Caco-2 (cell line): ENCODE results near the gene CBARP. TPM values are rescaled to one million over a fixed set of nuclear protein-coding genes. Genes with fewer than 3 reads are reported as not detected.
A peak's percentile ranks its signal among the peaks of the same experiment; 100 is the strongest.

Experiments used
- BruUV-seq: library from RNA; stranded (reverse); fragments of 400-500 nt; replicated peaks from 2 replicates; lab custom pipeline; 2021; lab: Mats Ljungman, UMichigan
- CTCF ChIA-PET: fragments of 300-600 bp; sonication (Branson Sonifier 250); formaldehyde crosslinking; loops from one replicate; lab custom pipeline; 2022; ENCODE audit warnings: antibody characterized with exemption; lab: Charles Lee
- POLR2A ChIA-PET: fragments of 300-600 bp; sonication (Branson Sonifier 250); formaldehyde crosslinking; loops from one replicate; lab custom pipeline; 2022; ENCODE audit warnings: antibody characterized with exemption; lab: Charles Lee
- DNase-seq, 2 experiments: peaks; one replicate each; pipeline versions ENCODE4 v3.0.0 to v3.0.0-alpha.2; 2020 to 2022
- H3K27me3 ChIP-seq: replicated peaks from 2 replicates; pipeline ENCODE4 v1.6.0; 2011; ENCODE audit warnings: low read length; ENCODE audit not compliant: control insufficient read depth, insufficient read depth
- H3K36me3 ChIP-seq: 2 replicates; pipeline ENCODE4 v1.5.1; 2011; ENCODE audit warnings: low read length; ENCODE audit not compliant: control insufficient read depth, insufficient read depth
- H3K4me1 ChIP-seq: fragments of 250-450 bp; sonication (Bioruptor Pico); 2 replicates; pipeline ENCODE4 v1.5.1; 2020; ENCODE audit warnings: mild to moderate bottlenecking
- H3K4me3 ChIP-seq: 2 replicates; pipeline ENCODE4 v1.5.1; 2011; ENCODE audit warnings: low read depth, mild to moderate bottlenecking, control low read depth, low read length
- H3K9me3 ChIP-seq: fragments of 250-450 bp; sonication (Bioruptor Pico); 2 replicates; pipeline ENCODE4 v1.5.1; 2020; ENCODE audit warnings: mild to moderate bottlenecking, moderate library complexity
- H3K27ac Mint-ChIP-seq: one replicate; pipeline ENCODE4 v1.8.0; 2022; ENCODE audit warnings: mixed read lengths; ENCODE audit not compliant: unreplicated experiment
- H3K27me3 Mint-ChIP-seq: one replicate; pipeline ENCODE4 v1.8.0; 2022; ENCODE audit warnings: mixed read lengths; ENCODE audit not compliant: insufficient read depth, unreplicated experiment
- H3K36me3 Mint-ChIP-seq: one replicate; pipeline ENCODE4 v1.8.0; 2022; ENCODE audit warnings: mild to moderate bottlenecking, mixed read lengths; ENCODE audit not compliant: insufficient read depth, unreplicated experiment
- H3K4me1 Mint-ChIP-seq: one replicate; pipeline ENCODE4 v1.8.0; 2022; ENCODE audit warnings: low read depth, mixed read lengths; ENCODE audit not compliant: unreplicated experiment
- H3K4me3 Mint-ChIP-seq: one replicate; pipeline ENCODE4 v1.8.0; 2022; ENCODE audit warnings: mild to moderate bottlenecking, moderate library complexity, mixed read lengths; ENCODE audit not compliant: unreplicated experiment
- H3K9me3 Mint-ChIP-seq: one replicate; pipeline ENCODE4 v1.8.0; 2022; ENCODE audit warnings: mixed read lengths; ENCODE audit not compliant: unreplicated experiment
- intact Hi-C: fragments of 100-400 bp; cut with micrococcal nuclease; formaldehyde crosslinking; loops from one replicate; pipeline ENCODE4 v1.10.0; 2022; ENCODE audit not compliant: unreplicated experiment
- total RNA-seq: library from RNA; stranded (reverse); gene quantifications from 2 replicates; pipeline ENCODE4 v1.2.3, GENCODE V29; 2022
- TF ChIP-seq, protein P1 (sequence below), 2 experiments: fragments of 200-600 bp in 1 of 2; IDR thresholded peaks; 1 replicate in 1 of 2; 2 replicates in 1 of 2; pipeline versions ENCODE4 v1.5.1 to v1.8.0; 2011 to 2022; ENCODE audit warnings: antibody characterized with exemption in 1 of 2, control low read depth in 1 of 2, inconsistent platforms in 1 of 2, low read depth in 1 of 2, low read length in 1 of 2, mild to moderate bottlenecking in 1 of 2, moderate library complexity in 1 of 2; ENCODE audit not compliant: insufficient read depth in 1 of 2, severe bottlenecking in 1 of 2, unreplicated experiment in 1 of 2

The CBARP gene
- total RNA-seq, 1 experiment from 2014 or later, result 7.3 TPM

DNA sequence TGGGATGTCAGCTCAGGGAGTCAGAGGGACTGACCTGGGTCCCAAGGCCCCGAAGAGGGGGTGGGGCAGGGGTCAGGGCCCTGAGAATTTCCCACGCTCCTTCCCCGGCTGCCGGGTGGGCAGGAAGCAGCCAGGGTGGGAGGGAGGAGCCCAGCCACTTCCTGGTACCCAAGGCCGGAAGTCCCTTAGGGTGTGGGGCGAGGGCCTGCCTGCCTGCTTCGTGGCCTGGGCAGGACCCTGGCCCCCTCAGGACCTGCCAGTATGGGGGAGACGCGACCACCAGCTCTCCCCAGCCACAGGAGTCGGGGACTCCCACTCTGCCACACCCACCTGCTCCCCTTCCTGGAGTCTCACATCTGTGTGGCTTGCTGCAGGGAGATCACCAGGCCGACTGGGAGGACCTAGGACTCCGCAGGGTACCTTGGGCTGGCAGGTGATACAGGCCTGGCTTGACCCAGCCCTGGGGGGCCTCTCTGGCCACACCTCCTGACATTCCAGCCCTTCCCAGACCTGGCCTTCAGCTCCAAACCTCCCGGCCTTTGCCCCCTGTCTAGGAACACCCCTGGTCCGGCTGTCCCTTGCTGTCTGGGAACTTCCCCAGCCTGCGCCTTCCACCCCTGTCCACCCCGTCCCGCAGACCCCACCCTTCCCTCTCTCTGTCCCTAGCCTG, 21.5 kb upstream of the CBARP start:
- TF ChIP-seq, protein P1, sequence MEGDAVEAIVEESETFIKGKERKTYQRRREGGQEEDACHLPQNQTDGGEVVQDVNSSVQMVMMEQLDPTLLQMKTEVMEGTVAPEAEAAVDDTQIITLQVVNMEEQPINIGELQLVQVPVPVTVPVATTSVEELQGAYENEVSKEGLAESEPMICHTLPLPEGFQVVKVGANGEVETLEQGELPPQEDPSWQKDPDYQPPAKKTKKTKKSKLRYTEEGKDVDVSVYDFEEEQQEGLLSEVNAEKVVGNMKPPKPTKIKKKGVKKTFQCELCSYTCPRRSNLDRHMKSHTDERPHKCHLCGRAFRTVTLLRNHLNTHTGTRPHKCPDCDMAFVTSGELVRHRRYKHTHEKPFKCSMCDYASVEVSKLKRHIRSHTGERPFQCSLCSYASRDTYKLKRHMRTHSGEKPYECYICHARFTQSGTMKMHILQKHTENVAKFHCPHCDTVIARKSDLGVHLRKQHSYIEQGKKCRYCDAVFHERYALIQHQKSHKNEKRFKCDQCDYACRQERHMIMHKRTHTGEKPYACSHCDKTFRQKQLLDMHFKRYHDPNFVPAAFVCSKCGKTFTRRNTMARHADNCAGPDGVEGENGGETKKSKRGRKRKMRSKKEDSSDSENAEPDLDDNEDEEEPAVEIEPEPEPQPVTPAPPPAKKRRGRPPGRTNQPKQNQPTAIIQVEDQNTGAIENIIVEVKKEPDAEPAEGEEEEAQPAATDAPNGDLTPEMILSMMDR (IDR thresholded peaks at IDR 0.05; ENCODE audit: insufficient read depth in 1 of 2, low read depth in 1 of 2, low read length in 1 of 2, severe bottlenecking in 1 of 2, unreplicated experiment in 1 of 2), result peak in 1 of 2 experiments; percentile 5
- DNase-seq, result peak; percentile 96 to 97

DNA sequence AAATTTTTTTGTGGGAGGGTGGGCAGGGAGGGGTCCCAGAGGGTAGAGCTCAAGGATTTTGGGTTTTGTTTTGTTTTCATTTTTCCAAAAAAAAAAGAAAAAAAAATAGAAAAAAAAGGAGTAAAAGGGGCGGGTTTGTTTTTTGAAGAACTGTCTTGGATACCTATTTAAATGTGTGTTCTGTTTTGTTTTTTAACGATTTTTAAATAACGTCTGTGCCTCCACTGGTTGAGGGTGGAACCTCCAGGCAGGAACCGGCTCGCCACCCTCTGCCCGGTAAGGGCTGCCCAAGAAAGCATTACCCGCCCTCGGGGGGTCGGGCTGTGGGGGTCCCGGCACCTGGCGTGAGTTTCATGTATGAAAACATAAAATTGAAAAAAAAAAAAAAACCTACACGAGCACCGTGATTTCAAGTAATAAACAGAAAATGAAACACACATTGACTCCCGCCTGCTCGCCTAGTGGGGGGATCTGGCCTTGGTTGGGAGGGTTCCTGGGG, 21.0 kb upstream of the CBARP start:
- intact Hi-C loops, result loop anchor here (1.0 kb wide), 2 partner anchors 7 to 11 kb away; partner anchors contain the start of gene CIRBP
- Histone ChIP-seq H3K27me3 (no peaks in the 10 kb centered on the region), H3K9me3 (no peaks in the 10 kb centered on the region), H3K36me3 (peaks cover 13% of the 10 kb centered on the region), H3K4me3 (peak overlapping the region; percentile 28), H3K4me1 (peaks cover 75% of the 10 kb centered on the region)
- Mint-ChIP-seq H3K27ac (peak overlapping the region; percentile 98), H3K9me3 (no peaks in the 10 kb centered on the region), H3K4me3 (peak overlapping the region; percentile 78), H3K27me3 (no peaks in the 10 kb centered on the region), H3K36me3 (peaks cover 93% of the 10 kb centered on the region), H3K4me1 (peaks cover 18% of the 10 kb centered on the region)
- ChIA-PET POLR2A (interaction anchor here (1.2 to 3.1 kb wide), 2 partner anchors 10 to 14 kb away, joined by 5 to 62 read pairs; partner anchors contain the start of gene CIRBP), CTCF (interaction anchor here (0.6 to 5.2 kb wide), 2 partner anchors 15 kb away, joined by 3 to 41 read pairs; no protein-coding TSS in a partner anchor)
- TF ChIP-seq, protein P1 (IDR thresholded peaks at IDR 0.05; ENCODE audit: insufficient read depth in 1 of 2, low read depth in 1 of 2, low read length in 1 of 2, severe bottlenecking in 1 of 2, unreplicated experiment in 1 of 2), result no peak
- no peak for DNase-seq
- no TSS peak for BruUV-seq

More for the DNA sequence above, 21.5 kb upstream of the CBARP start:
- intact Hi-C loops, result loop anchor here (1.0 kb wide), 2 partner anchors 8 to 10 kb away; partner anchors contain the start of gene CIRBP
- CTCF ChIA-PET, result interaction anchor here (0.5 to 5.2 kb wide), 5 partner anchors 10 to 297 kb away, joined by 3 to 41 read pairs (median 5); partner anchors contain the start of genes CIRBP and REEP6
- POLR2A ChIA-PET, result interaction anchor here (0.5 to 3.1 kb wide), 4 partner anchors 10 to 334 kb away, joined by 3 to 62 read pairs (median 4); partner anchors contain the start of gene CIRBP
- H3K36me3 ChIP-seq, result peaks cover 13% of the 10 kb centered on the region
- H3K27me3 ChIP-seq, result no peaks in the 10 kb centered on the region
- Mint-ChIP-seq H3K27me3 (no peaks in the 10 kb centered on the region), H3K27ac (peak overlapping the region; percentile 98), H3K36me3 (peaks cover 91% of the 10 kb centered on the region), H3K9me3 (no peaks in the 10 kb centered on the region), H3K4me3 (peak overlapping the region; percentile 78), H3K4me1 (peaks cover 18% of the 10 kb centered on the region)
- BruUV-seq, result TSS peak; percentile 88
- peaks cover 72% of the 10 kb centered on the region for H3K4me1 ChIP-seq
- H3K9me3 ChIP-seq, result no peaks in the 10 kb centered on the region
- peak overlapping the region; percentile 28 for H3K4me3 ChIP-seq

DNA sequence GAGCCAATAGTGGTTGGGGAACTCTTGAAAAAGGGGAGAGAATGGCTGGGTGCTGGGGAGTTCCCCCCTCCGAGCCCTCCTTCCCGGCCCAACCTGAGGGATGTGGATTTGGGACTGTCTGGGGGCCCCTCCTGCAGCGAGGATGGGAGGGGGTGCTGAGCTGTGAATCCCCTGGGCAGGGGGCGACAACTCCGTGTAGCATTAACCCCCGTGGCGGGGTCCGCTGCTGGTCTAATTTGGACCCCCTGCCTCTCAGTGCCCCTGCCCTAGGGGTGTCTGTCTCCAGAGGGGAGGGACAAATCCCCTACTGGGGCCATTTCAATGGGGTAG, 20.3 kb upstream of the CBARP start:
- H3K4me1 Mint-ChIP-seq, result peaks cover 23% of the 10 kb centered on the region
- H3K36me3 Mint-ChIP-seq, result peaks cover 97% of the 10 kb centered on the region
- H3K36me3 ChIP-seq, result peaks cover 13% of the 10 kb centered on the region
- no peak for DNase-seq
- ChIA-PET CTCF (interaction anchor here (0.6 to 5.2 kb wide), 2 partner anchors 14 to 16 kb away, joined by 3 to 41 read pairs; no protein-coding TSS in a partner anchor), POLR2A (interaction anchor here (0.7 to 3.4 kb wide), 2 partner anchors 11 to 84 kb away, joined by 4 to 18 read pairs; partner anchors contain the start of genes CIRBP and SBNO2)
- no peak overlapping the region for H3K4me3 ChIP-seq
- no peaks in the 10 kb centered on the region for H3K27me3 ChIP-seq
- no peaks in the 10 kb centered on the region for H3K27me3 Mint-ChIP-seq
- intact Hi-C loops, result no loop called here
- H3K4me3 Mint-ChIP-seq, result peak overlapping the region; percentile 46
- no peaks in the 10 kb centered on the region for H3K9me3 ChIP-seq
- TF ChIP-seq, protein P1 (IDR thresholded peaks at IDR 0.05; ENCODE audit: insufficient read depth in 1 of 2, low read depth in 1 of 2, low read length in 1 of 2, severe bottlenecking in 1 of 2, unreplicated experiment in 1 of 2), result no peak
- TSS peak; percentile 12 for BruUV-seq
- H3K4me1 ChIP-seq, result peaks cover 74% of the 10 kb centered on the region
- H3K27ac Mint-ChIP-seq, result peak overlapping the region; percentile 72
- H3K9me3 Mint-ChIP-seq, result no peaks in the 10 kb centered on the region
